ENCODE measurements around the gene TLCD1. TPM values are rescaled to one million over a fixed set of nuclear protein-coding genes. Genes with fewer than 3 reads are reported as not detected.

Gene TLCD1
- total and polyA plus RNA-seq, 10 of the 15 experiments (the other 5 are each of a cell fraction or from before 2014, with no cell fraction given): 2.9 to 19.8 (median 7.7) TPM

DNA sequence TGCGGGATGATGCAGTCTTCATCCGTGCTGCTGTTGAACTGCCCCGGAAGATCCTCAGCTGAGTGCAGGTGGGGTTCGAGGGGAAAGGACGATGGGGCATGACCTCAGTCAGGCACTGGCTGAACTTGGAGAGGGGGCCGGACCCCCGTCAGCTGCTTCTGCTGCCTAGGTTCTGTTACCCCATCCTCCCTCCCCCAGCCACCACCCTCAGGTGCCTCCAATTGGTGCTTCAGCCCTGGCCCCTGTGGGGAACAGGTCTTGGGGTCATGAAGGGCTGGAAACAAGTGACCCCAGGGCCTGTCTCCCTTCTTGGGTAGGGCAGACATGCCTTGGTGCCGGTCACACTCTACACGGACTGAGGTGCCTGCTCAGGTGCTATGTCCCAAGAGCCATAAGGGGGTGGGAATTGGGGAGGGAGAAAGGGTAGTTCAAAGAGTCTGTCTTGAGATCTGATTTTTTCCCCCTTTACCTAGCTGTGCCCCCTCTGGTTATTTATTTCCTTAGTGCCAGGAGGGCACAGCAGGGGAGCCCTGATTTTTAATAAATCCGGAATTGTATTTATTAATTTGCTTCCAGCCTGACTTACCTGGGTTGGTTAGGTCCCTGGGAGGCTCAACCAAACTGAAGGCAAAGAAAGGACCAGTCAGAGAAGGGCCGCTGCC is 23.6 kb upstream of the TLCD1 start:
- Histone ChIP-seq H3K36me3 (ENCODE audit: control insufficient read depth in 2 of 2, insufficient read depth in 2 of 2, low read length in 1 of 2) (peaks cover 30 to 32% of the 10 kb centered on the region in 2 experiments), H4K20me1 (ENCODE audit: control insufficient read depth, insufficient read depth) (peaks cover 19% of the 10 kb centered on the region), H3K9ac (ENCODE audit: control insufficient read depth, insufficient read depth, low read length) (no peak overlapping the region), H3K27ac (ENCODE audit: control insufficient read depth, insufficient read depth) (no peak overlapping the region), H3K79me2 (ENCODE audit: control insufficient read depth, insufficient read depth, low read length) (peaks cover 61% of the 10 kb centered on the region), H3K4me1 (ENCODE audit: control insufficient read depth, insufficient read depth, low read length) (peaks cover 30% of the 10 kb centered on the region), H3K4me3 (0 out of 2 replicates have a peak overlapping the region, but pooled peaks have one; percentile 44), H3K27me3 (replicated peaks in 1 of 2; ENCODE audit: control insufficient read depth in 2 of 2, insufficient read depth in 2 of 2, low read length in 1 of 2) (no peaks in the 10 kb centered on the region), H2AFZ (ENCODE audit: control insufficient read depth, low read depth, low read length) (no peak overlapping the region), H3K9me3 (replicated peaks; ENCODE audit: control insufficient read depth, insufficient read depth, low read length) (no peaks in the 10 kb centered on the region), H3K4me2 (ENCODE audit: control insufficient read depth, insufficient read depth) (peak overlapping the region; percentile 26; the same call in 1 of the 2 replicates)
- SMC1A ChIA-PET (ENCODE audit: uncharacterized antibody, unreplicated experiment): interaction anchor here (0.8 to 17.8 kb wide), 6 partner anchors 9 to 196 kb away, joined by 3 to 326 read pairs (median 5); partner anchors contain the start of genes NEK8 and TLCD1
- in situ Hi-C loops (cut with MboI) (loop anchor here (25.0 kb wide), 1 partner anchor 1287 kb away; the partner anchor contains the start of gene KSR1), intact Hi-C loops (cut with micrococcal nuclease; ENCODE audit: unreplicated experiment) (loop anchor here (1.0 kb wide), 1 partner anchor 22 kb away; no protein-coding TSS in a partner anchor)
- WGBS (ENCODE audit: insufficient coverage, insufficient replicate concordance, low lambda C conversion rate, missing lambda C conversion rate): 43% methylated on average over 11 of the region's 11 CpGs
- DNase-seq (ENCODE audit: low read depth, low spot score): no peak
- ATAC-seq: peak; percentile 6
- RAD21 ChIA-PET (ENCODE audit: unreplicated experiment): interaction anchor here (0.8 to 17.4 kb wide), 7 partner anchors 11 to 148 kb away, joined by 6 to 375 read pairs (median 7); partner anchors contain the start of genes FLOT2, NEK8, RPL23A and TLCD1
- POLR2A ChIA-PET: interaction anchor here (0.6 to 15.2 kb wide), 5 partner anchors 9 to 200 kb away, joined by 3 to 485 read pairs (median 7); partner anchors contain the start of genes NEK8, RPL23A and TLCD1
- BruUV-seq (replicated peaks): no TSS peak
- CTCF ChIA-PET: interaction anchor here (0.6 to 10.0 kb wide), 27 partner anchors 9 to 216 kb away, joined by 3 to 394 read pairs (median 4); partner anchors contain the start of genes BLTP2, FAM222B, NEK8 and PROCA1
- no peak for TF ChIP-seq CREB1 (IDR thresholded peaks at IDR 0.05; ENCODE audit: low read depth)
- TF ChIP-seq KLF5 (IDR thresholded peaks at IDR 0.05; ENCODE audit: partially characterized antibody): peak; percentile 27
- TF ChIP-seq E2F8 (IDR thresholded peaks at IDR 0.05; ENCODE audit: low read depth, partially characterized antibody): peak; percentile 37
- no peak for TF ChIP-seq SRF (IDR thresholded peaks at IDR 0.05; ENCODE audit: low read depth in 2 of 2, low read length in 2 of 2)
- no peak for TF ChIP-seq SMAD5 (IDR thresholded peaks at IDR 0.05; ENCODE audit: low read depth)
- TF ChIP-seq SUZ12 (IDR thresholded peaks at IDR 0.05; ENCODE audit: unreplicated experiment): no peak
- FAIRE-seq: no peak

Measured in GM12878 (cell line).